HepG2 (cell line): Measurements from ENCODE around the gene GART. TPM values are rescaled to one million over a fixed set of nuclear protein-coding genes. Genes with fewer than 3 reads are reported as not detected.

Experiments used
- DNMT3B ChIP-seq: conservative IDR thresholded peaks from 2 replicates; pipeline ENCODE4 v1.6.1; 2016; ENCODE audit warnings: missing biosample characterization, control low read depth
- ELF1 ChIP-seq: sonication (generic); formaldehyde crosslinking; IDR thresholded peaks from 2 replicates; pipeline ENCODE4 v1.4.0; 2020; ENCODE audit warnings: missing genetic modification reagents
- ELF3 ChIP-seq: IDR thresholded peaks from 2 replicates; pipeline ENCODE4 v1.6.1; 2016; ENCODE audit warnings: missing genetic modification reagents, missing compliant biosample characterization
- FIP1L1 ChIP-seq: fragments of 200-400 bp; formaldehyde crosslinking; IDR thresholded peaks from 2 replicates; pipeline ENCODE4 v1.6.1; 2018; ENCODE audit warnings: low read depth, mild to moderate bottlenecking, low read length, moderate library complexity, borderline replicate concordance; ENCODE audit not compliant: insufficient read depth
- KLF11 ChIP-seq: IDR thresholded peaks from 2 replicates; pipeline ENCODE4 v1.6.1; 2016; ENCODE audit warnings: missing compliant biosample characterization
- MTA3 ChIP-seq: sonication (generic); formaldehyde crosslinking; IDR thresholded peaks from 2 replicates; pipeline ENCODE4 v1.4.0; 2020; ENCODE audit warnings: missing genetic modification reagents
- RFX1 ChIP-seq: fragments of 450-650 bp; IDR thresholded peaks from 2 replicates; pipeline ENCODE4 v1.6.1; 2017
- SMC3 ChIP-seq: IDR thresholded peaks from 2 replicates; pipeline ENCODE4 v1.6.1; 2011; ENCODE audit warnings: low read length, improper control_type of control experiment
- SMYD3 ChIP-seq: sonication (generic); formaldehyde crosslinking; IDR thresholded peaks from 2 replicates; pipeline ENCODE4 v1.8.1; 2023; ENCODE audit warnings: mild to moderate bottlenecking, missing genetic modification reagents
- ZFP90 ChIP-seq: sonication (generic); formaldehyde crosslinking; IDR thresholded peaks from 2 replicates; pipeline ENCODE4 v1.8.0; 2022; ENCODE audit warnings: missing genetic modification reagents, mild to moderate bottlenecking, inconsistent platforms, borderline replicate concordance
- ZNF510 ChIP-seq: sonication (generic); formaldehyde crosslinking; IDR thresholded peaks from 2 replicates; pipeline ENCODE4 v1.4.0; 2020; ENCODE audit warnings: low read depth, mild to moderate bottlenecking, missing genetic modification reagents
- ZNF563 ChIP-seq: sonication (generic); formaldehyde crosslinking; IDR thresholded peaks from 2 replicates; pipeline ENCODE4 v1.8.0; 2022; ENCODE audit warnings: mild to moderate bottlenecking, moderate library complexity, missing genetic modification reagents
- polyA plus RNA-seq, 8 experiments: library from polyadenylated mRNA; depleted of rRNA in 3 of 8; stranded (reverse) in 7 of 8; unstranded in 1 of 8; fragments of >200 nt; fragmentation: Illumina TruSeq in 4 of 8; extraction: Trizol in 4 of 8; gene quantifications; 2 replicates each; pipeline versions ENCODE4 v1.2.1 to v1.2.3, GENCODE V29; 2011 to 2016; ENCODE audit warnings: low read depth in 4 of 8, missing spikeins in 1 of 8, mixed read lengths in 1 of 8; ENCODE audit not compliant: insufficient read depth in 1 of 8
- total RNA-seq, 5 experiments: library from RNA; depleted of rRNA; stranded (reverse); fragments of >200 nt; fragmentation: Illumina TruSeq; extraction: Trizol; gene quantifications; 2 replicates each; pipeline ENCODE4 v1.2.3, GENCODE V29; 2016; ENCODE audit warnings: low read depth in 1 of 5
- TF ChIP-seq, protein P1 (sequence below): IDR thresholded peaks from 2 replicates; pipeline ENCODE4 v1.6.1; 2016
- TF ChIP-seq, protein P2 (sequence below): sonication (generic); formaldehyde crosslinking; IDR thresholded peaks from one replicate; pipeline ENCODE4 v1.5.1; 2020; ENCODE audit warnings: mild to moderate bottlenecking, missing genetic modification reagents; ENCODE audit errors: not compliant biosample characterization
- TF ChIP-seq, protein P3 (sequence below): sonication (generic); formaldehyde crosslinking; IDR thresholded peaks from 2 replicates; pipeline ENCODE4 v1.5.0; 2020; ENCODE audit warnings: missing genetic modification reagents
- TF ChIP-seq, protein P4 (sequence below): sonication (generic); formaldehyde crosslinking; IDR thresholded peaks from 2 replicates; pipeline ENCODE4 v1.5.1; 2020; ENCODE audit warnings: mild to moderate bottlenecking, missing genetic modification reagents, moderate library complexity

GART gene
- total and polyA plus RNA-seq, 2 of the 13 experiments (the other 11 are each of a cell fraction or from before 2014, with no cell fraction given) = 17.9 to 109 TPM

DNA sequence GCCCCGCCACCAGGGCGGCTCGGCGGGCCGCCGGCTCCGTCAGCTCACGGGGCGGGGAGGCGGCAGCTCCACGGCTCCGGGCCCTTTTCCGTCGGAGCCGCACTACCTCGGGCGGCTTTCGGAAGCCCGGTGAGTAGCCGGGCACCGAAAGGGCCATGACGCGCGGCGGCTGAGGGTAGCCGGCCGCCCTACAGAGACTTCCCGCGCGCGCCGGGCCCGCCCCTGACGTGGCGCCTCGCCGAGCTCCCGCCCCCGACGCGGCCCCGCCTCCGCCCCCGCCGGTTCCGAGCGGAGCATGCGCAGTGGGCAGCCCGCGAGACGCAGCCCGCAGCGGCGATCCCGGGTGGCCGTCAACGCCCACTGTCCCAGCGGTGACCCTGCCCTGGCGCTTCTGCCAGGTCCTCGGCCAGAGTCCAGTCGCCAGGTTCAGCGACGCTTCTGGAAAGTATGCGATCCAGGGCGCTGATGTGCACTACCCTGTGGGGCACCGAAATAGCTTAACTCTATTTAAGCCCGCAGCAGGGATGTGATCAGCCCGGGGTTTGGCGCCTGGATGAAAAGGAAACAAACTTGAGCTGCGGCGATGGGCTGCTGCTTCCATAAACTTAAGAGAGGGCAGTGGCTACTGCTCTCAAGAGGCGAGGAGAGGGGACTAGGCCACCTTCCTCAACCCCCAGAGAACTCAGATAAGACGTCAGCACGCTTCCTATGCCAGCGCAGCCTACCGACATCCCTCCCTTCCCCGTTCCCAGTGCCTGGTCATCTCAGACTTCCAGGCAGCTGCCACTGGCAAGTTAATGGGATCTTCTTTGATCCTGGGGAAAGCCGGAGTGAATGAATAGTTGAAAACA lies 46.8 kb upstream of the GART start, which contains the start of gene DONSON (continued):
- TF ChIP-seq, protein P1, sequence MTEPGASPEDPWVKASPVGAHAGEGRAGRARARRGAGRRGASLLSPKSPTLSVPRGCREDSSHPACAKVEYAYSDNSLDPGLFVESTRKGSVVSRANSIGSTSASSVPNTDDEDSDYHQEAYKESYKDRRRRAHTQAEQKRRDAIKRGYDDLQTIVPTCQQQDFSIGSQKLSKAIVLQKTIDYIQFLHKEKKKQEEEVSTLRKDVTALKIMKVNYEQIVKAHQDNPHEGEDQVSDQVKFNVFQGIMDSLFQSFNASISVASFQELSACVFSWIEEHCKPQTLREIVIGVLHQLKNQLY (CRISPR knock-in tag) = no peak
- TF ChIP-seq, protein P2, sequence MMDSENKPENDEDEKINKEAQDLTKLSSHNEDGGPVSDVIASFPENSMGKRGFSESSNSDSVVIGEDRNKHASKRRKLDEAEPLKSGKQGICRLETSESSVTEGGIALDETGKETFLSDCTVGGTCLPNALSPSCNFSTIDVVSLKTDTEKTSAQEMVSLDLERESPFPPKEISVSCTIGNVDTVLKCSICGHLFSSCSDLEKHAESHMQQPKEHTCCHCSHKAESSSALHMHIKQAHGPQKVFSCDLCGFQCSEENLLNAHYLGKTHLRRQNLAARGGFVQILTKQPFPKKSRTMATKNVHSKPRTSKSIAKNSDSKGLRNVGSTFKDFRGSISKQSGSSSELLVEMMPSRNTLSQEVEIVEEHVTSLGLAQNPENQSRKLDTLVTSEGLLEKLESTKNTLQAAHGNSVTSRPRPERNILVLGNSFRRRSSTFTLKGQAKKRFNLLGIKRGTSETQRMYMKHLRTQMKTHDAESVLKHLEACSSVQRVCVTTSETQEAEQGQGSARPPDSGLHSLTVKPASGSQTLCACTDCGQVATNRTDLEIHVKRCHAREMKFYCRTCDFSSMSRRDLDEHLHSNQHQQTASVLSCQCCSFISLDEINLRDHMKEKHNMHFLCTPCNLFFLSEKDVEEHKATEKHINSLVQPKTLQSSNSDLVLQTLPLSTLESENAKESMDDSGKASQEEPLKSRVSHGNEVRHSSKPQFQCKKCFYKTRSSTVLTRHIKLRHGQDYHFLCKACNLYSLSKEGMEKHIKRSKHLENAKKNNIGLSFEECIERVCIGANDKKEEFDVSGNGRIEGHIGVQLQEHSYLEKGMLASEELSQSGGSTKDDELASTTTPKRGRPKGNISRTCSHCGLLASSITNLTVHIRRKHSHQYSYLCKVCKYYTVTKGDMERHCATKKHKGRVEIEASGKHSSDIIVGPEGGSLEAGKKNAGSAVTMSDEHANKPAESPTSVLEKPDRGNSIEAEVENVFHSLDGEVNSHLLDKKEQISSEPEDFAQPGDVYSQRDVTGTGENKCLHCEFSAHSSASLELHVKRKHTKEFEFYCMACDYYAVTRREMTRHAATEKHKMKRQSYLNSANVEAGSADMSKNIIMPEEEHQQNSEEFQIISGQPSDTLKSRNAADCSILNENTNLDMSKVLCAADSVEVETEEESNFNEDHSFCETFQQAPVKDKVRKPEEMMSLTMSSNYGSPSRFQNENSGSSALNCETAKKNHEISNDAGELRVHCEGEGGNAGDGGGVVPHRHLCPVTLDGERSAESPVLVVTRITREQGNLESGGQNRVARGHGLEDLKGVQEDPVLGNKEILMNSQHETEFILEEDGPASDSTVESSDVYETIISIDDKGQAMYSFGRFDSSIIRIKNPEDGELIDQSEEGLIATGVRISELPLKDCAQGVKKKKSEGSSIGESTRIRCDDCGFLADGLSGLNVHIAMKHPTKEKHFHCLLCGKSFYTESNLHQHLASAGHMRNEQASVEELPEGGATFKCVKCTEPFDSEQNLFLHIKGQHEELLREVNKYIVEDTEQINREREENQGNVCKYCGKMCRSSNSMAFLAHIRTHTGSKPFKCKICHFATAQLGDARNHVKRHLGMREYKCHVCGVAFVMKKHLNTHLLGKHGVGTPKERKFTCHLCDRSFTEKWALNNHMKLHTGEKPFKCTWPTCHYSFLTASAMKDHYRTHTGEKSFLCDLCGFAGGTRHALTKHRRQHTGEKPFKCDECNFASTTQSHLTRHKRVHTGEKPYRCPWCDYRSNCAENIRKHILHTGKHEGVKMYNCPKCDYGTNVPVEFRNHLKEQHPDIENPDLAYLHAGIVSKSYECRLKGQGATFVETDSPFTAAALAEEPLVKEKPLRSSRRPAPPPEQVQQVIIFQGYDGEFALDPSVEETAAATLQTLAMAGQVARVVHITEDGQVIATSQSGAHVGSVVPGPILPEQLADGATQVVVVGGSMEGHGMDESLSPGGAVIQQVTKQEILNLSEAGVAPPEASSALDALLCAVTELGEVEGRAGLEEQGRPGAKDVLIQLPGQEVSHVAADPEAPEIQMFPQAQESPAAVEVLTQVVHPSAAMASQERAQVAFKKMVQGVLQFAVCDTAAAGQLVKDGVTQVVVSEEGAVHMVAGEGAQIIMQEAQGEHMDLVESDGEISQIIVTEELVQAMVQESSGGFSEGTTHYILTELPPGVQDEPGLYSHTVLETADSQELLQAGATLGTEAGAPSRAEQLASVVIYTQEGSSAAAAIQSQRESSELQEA = peak; percentile 20
- TF ChIP-seq RFX1 (no peak), ELF3 (CRISPR knock-in tag) (0 out of 2 replicates have a peak, but pooled peaks have one; percentile 16), ZNF563 (CRISPR knock-in tag) (peak; percentile 89), MTA3 (CRISPR knock-in tag) (no peak), DNMT3B (no peak; the same call in 1 of the 2 replicates), ZFP90 (CRISPR knock-in tag) (no peak), ZNF510 (CRISPR knock-in tag) (no peak), ELF1 (no peak), SMYD3 (CRISPR knock-in tag) (no peak), SMC3 (no peak), FIP1L1 (no peak; the same call in 1 of the 2 replicates), KLF11 (CRISPR knock-in tag) (peak; percentile 40; the same call in 1 of the 2 replicates)
- TF ChIP-seq, protein P3, sequence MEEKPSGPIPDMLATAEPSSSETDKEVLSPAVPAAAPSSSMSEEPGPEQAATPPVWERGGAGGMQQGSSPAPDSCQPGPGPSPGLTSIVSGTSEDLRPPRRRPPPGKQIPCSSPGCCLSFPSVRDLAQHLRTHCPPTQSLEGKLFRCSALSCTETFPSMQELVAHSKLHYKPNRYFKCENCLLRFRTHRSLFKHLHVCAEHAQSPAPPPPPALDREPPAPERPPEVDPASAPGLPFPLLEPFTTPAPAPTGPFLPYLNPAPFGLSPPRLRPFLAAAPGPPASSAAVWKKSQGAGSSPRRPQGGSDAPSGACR (CRISPR knock-in tag) = no peak
- TF ChIP-seq, protein P4, sequence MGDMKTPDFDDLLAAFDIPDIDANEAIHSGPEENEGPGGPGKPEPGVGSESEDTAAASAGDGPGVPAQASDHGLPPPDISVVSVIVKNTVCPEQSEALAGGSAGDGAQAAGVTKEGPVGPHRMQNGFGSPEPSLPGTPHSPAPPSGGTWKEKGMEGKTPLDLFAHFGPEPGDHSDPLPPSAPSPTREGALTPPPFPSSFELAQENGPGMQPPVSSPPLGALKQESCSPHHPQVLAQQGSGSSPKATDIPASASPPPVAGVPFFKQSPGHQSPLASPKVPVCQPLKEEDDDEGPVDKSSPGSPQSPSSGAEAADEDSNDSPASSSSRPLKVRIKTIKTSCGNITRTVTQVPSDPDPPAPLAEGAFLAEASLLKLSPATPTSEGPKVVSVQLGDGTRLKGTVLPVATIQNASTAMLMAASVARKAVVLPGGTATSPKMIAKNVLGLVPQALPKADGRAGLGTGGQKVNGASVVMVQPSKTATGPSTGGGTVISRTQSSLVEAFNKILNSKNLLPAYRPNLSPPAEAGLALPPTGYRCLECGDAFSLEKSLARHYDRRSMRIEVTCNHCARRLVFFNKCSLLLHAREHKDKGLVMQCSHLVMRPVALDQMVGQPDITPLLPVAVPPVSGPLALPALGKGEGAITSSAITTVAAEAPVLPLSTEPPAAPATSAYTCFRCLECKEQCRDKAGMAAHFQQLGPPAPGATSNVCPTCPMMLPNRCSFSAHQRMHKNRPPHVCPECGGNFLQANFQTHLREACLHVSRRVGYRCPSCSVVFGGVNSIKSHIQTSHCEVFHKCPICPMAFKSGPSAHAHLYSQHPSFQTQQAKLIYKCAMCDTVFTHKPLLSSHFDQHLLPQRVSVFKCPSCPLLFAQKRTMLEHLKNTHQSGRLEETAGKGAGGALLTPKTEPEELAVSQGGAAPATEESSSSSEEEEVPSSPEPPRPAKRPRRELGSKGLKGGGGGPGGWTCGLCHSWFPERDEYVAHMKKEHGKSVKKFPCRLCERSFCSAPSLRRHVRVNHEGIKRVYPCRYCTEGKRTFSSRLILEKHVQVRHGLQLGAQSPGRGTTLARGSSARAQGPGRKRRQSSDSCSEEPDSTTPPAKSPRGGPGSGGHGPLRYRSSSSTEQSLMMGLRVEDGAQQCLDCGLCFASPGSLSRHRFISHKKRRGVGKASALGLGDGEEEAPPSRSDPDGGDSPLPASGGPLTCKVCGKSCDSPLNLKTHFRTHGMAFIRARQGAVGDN (CRISPR knock-in tag) = peak; percentile 97
